Panc1 (cell line): ENCODE results near the gene DNAJC27. TPM values are rescaled to one million over a fixed set of nuclear protein-coding genes. Genes with fewer than 3 reads are reported as not detected.

ENCODE experiments used
- ATAC-seq: fragments of 200-7000 bp; cut with Tn5 transposase; 2 replicates; pipeline ENCODE4 v1.9.1; 2020; ENCODE audit warnings: mild to moderate bottlenecking, moderate library complexity
- BruUV-seq: library from RNA; stranded (reverse); fragments of 400-500 nt; replicated peaks from 2 replicates; lab custom pipeline; 2021; lab: Mats Ljungman, UMichigan
- CTCF ChIA-PET: fragments of 300-600 bp; sonication (Branson Sonifier 250); formaldehyde crosslinking; loops from one replicate; lab custom pipeline; 2022; ENCODE audit warnings: antibody characterized with exemption; lab: Charles Lee
- POLR2A ChIA-PET: fragments of 300-600 bp; sonication (Branson Sonifier 250); formaldehyde crosslinking; loops from one replicate; lab custom pipeline; 2022; ENCODE audit warnings: antibody characterized with exemption; lab: Charles Lee
- DNase-seq: peaks from one replicate; pipeline ENCODE4 v3.0.0-alpha.2; 2010; ENCODE audit warnings: low read depth, low spot score
- H3K27ac ChIP-seq: 2 replicates; pipeline ENCODE4 v1.5.1; 2011; ENCODE audit warnings: mild to moderate bottlenecking, low read length, inconsistent platforms
- H3K27me3 ChIP-seq: fragments of 200-500 bp; sonication (Bioruptor generic); 2 replicates; pipeline ENCODE4 v1.6.0; 2014; ENCODE audit warnings: low read length, inconsistent platforms; ENCODE audit not compliant: control insufficient read depth, insufficient read depth
- H3K36me3 ChIP-seq: fragments of 200-500 bp; sonication (Bioruptor generic); 2 replicates; pipeline ENCODE4 v1.5.1; 2014; ENCODE audit warnings: inconsistent platforms, mild to moderate bottlenecking, low read length, moderate library complexity; ENCODE audit not compliant: control insufficient read depth, insufficient read depth
- H3K4me1 ChIP-seq: 2 replicates; pipeline ENCODE4 v1.5.1; 2011; ENCODE audit warnings: inconsistent platforms, mild to moderate bottlenecking, low read length, moderate library complexity; ENCODE audit not compliant: control insufficient read depth, insufficient read depth
- H3K4me3 ChIP-seq, 2 experiments: 2 replicates each; pipeline ENCODE4 v1.5.1; 2011 to 2012; ENCODE audit warnings: low read depth in 2 of 2, low read length in 2 of 2, mild to moderate bottlenecking in 2 of 2, inconsistent platforms in 1 of 2, moderate library complexity in 1 of 2
- H3K9me3 ChIP-seq: fragments of 200-500 bp; sonication (Bioruptor generic); 2 replicates; pipeline ENCODE4 v1.5.1; 2014; ENCODE audit warnings: low read depth, mild to moderate bottlenecking, inconsistent platforms, low read length, moderate library complexity; ENCODE audit not compliant: control insufficient read depth, insufficient read depth
- CTCF ChIP-seq: fragments of 450-650 bp; IDR thresholded peaks from 2 replicates; pipeline ENCODE4 v1.5.1; 2017; ENCODE audit warnings: mild to moderate bottlenecking
- POLR2AphosphoS5 ChIP-seq: IDR thresholded peaks from 2 replicates; pipeline ENCODE4 v1.6.1; 2012; ENCODE audit warnings: mild to moderate bottlenecking, low read depth, low read length, moderate library complexity
- REST ChIP-seq, 2 experiments: IDR thresholded peaks; 2 replicates each; pipeline ENCODE4 v1.6.1; 2011 to 2012; ENCODE audit warnings: low read depth in 2 of 2, control low read depth in 1 of 2, low read length in 1 of 2, mild to moderate bottlenecking in 1 of 2, moderate library complexity in 1 of 2; ENCODE audit not compliant: insufficient read depth in 1 of 2
- SIN3A ChIP-seq: IDR thresholded peaks from 2 replicates; pipeline ENCODE4 v1.6.1; 2012; ENCODE audit warnings: low read depth, mild to moderate bottlenecking, low read length, moderate library complexity, borderline replicate concordance; ENCODE audit not compliant: insufficient read depth
- TCF7L2 ChIP-seq: IDR thresholded peaks from 2 replicates; pipeline ENCODE4 v1.6.1; 2011; ENCODE audit warnings: mild to moderate bottlenecking, low read depth, low read length, inconsistent platforms
- in situ Hi-C: cut with HindIII; loops from 2 replicates; pipeline ENCODE4 v1.10.0; 2016; ENCODE audit warnings: low sequenced_read_pairs, low pct_unique_long_range_greater_than_20kb
- intact Hi-C: fragments of 100-400 bp; cut with micrococcal nuclease; formaldehyde crosslinking; loops from one replicate; pipeline ENCODE4 v1.10.0; 2022; ENCODE audit not compliant: unreplicated experiment
- total RNA-seq: library from RNA; stranded (reverse); gene quantifications from one replicate; pipeline ENCODE4 v1.2.1, GENCODE V29; 2021; ENCODE audit not compliant: unreplicated experiment

The DNAJC27 gene
- total RNA-seq, 1 experiment from 2014 or later = 4.9 TPM

GRCh38 chr2:24930768-24931167, 41.0 kb downstream of the DNAJC27 start:
- Histone ChIP-seq H3K4me3 (no peak overlapping the region), H3K27ac (no peak overlapping the region), H3K9me3 (no peaks in the 10 kb centered on the region), H3K36me3 (no peaks in the 10 kb centered on the region), H3K4me1 (no peaks in the 10 kb centered on the region), H3K27me3 (no peaks in the 10 kb centered on the region)
- CTCF ChIA-PET = interaction anchor here (0.5 kb wide), 1 partner anchor 978 kb away, joined by 3 read pairs; no protein-coding TSS in a partner anchor
- BruUV-seq = no TSS peak
- TF ChIP-seq POLR2AphosphoS5 (no peak), SIN3A (no peak), CTCF (no peak), TCF7L2 (no peak), REST (IDR thresholded peaks at IDR 0.05; ENCODE audit: insufficient read depth in 1 of 2, low read depth in 2 of 2, low read length in 1 of 2) (no peak)
- no peak for DNase-seq
- ATAC-seq = no peak
- intact Hi-C loops (no loop called here), in situ Hi-C loops (no loop called here)
- POLR2A ChIA-PET = no interaction called here

GRCh38 chr2:24929230-24929629, 42.5 kb downstream of the DNAJC27 start:
- intact Hi-C loops = no loop called here
- POLR2A ChIA-PET = no interaction called here
- no peak overlapping the region for H3K27ac ChIP-seq
- no peak overlapping the region for H3K4me3 ChIP-seq
- in situ Hi-C loops = no loop called here
- CTCF ChIA-PET = no interaction called here
- H3K36me3 ChIP-seq = no peaks in the 10 kb centered on the region
- H3K27me3 ChIP-seq = no peaks in the 10 kb centered on the region
- DNase-seq (no peak), ATAC-seq (no peak)
- BruUV-seq = no TSS peak
- H3K4me1 ChIP-seq = no peaks in the 10 kb centered on the region
- no peaks in the 10 kb centered on the region for H3K9me3 ChIP-seq
- TF ChIP-seq REST (IDR thresholded peaks at IDR 0.05; ENCODE audit: insufficient read depth in 1 of 2, low read depth in 2 of 2, low read length in 1 of 2) = no peak
- TF ChIP-seq POLR2AphosphoS5 = no peak
- TF ChIP-seq CTCF = no peak
- no peak for TF ChIP-seq TCF7L2
- TF ChIP-seq SIN3A = no peak
